Measurements from ENCODE around the gene AP1G2.
"Not testable (repeated sequence)": the region's sequence is repeated elsewhere in the genome, so short reads cannot be mapped to it uniquely, and the experiment has no call there.

AP1G2 gene, protein sequence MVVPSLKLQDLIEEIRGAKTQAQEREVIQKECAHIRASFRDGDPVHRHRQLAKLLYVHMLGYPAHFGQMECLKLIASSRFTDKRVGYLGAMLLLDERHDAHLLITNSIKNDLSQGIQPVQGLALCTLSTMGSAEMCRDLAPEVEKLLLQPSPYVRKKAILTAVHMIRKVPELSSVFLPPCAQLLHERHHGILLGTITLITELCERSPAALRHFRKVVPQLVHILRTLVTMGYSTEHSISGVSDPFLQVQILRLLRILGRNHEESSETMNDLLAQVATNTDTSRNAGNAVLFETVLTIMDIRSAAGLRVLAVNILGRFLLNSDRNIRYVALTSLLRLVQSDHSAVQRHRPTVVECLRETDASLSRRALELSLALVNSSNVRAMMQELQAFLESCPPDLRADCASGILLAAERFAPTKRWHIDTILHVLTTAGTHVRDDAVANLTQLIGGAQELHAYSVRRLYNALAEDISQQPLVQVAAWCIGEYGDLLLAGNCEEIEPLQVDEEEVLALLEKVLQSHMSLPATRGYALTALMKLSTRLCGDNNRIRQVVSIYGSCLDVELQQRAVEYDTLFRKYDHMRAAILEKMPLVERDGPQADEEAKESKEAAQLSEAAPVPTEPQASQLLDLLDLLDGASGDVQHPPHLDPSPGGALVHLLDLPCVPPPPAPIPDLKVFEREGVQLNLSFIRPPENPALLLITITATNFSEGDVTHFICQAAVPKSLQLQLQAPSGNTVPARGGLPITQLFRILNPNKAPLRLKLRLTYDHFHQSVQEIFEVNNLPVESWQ

DNA sequence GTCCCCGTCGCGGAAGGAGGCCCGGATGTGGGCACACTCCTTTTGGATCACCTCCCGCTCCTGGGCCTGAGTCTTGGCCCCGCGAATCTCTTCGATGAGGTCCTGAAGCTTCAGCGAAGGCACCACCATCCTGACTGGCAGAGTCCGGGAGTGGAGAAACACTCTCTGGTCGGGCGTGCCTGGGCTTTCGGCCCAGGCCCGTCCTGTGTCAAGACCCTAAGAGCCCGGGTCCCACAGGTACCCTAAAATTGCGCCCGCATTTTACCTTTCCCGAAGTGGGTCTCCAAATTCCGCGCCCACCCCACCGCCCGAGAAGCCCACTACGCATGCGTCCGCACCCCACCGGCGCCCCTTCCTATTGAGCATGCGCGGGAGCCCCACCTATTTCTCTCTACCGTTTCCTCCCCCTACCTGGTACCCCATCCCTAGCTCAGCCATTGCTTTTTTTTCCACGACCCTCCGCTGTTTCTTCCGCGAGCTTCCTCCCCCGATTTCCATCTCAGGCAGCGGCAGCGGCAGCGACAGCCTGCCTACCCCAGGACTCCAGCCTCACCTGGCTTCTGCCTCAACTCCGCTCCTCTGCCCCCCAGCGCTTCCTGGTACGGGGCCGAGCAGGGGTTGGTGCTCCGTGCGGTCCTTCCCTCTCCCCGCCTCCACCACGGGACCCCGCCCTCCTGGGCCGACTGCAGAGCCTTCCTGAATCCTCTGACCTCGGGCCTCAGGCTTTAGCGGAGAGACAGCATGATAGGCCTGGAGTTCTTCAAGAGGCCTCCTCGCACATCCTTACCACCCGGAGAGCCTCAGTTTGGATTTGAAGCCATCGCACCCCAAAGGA lies at the start of gene AP1G2:
Gene AP1G2, minus strand, starts transcription at position 606 of the 835 bp plus-strand sequence. Its CDS starts 477 bp downstream, at position 129.
- peak within 1 kb of the TSS; percentile 83 for H3K4me3 ChIP-seq (ENCODE audit: low read depth, low read length)

DNA sequence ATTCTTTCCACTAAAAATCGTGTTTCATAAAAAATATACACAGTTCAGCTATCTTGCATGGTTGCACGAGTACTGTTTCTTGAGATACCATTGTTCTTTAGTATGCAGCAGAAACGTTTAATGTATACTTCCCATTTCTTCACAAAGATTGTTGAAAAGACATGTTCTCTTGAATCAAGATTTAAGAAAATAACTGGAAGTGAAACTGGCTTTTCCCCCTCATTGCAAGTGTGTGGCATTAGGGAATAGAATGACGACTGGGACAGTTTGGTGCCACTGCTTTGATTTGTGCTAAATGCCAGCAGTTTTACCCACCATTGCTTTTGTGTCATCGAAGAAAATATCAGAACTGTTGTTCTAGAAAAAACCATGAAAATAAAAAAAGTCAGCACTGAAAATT lies 48.3 kb upstream of the AP1G2 start:
- no peak overlapping the region for H3K4me3 ChIP-seq (ENCODE audit: low read depth, low read length)

DNA sequence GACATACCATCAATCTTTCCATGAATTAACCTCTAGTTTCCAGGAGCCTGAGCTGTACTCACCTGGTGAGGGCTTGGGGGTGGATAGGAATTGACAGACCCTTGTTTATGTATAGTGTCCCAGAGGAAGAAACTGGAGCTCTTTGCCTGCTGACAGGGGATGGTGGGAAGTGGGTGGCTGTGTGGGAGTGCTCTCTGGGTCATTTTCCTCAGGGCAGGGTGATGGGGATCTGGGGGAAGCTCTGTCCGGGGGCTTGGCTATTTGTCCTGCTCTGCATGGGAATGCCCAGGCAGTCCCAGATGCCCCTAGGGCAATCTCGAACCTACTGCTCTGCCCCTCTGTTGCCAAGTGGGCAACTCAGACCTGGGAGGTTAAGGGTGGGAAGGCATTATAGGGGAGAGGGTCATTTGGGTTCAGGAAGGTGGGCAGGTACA lies 46.8 kb upstream of the AP1G2 start:
- no peak overlapping the region for H3K4me3 ChIP-seq (ENCODE audit: low read depth, low read length)

DNA sequence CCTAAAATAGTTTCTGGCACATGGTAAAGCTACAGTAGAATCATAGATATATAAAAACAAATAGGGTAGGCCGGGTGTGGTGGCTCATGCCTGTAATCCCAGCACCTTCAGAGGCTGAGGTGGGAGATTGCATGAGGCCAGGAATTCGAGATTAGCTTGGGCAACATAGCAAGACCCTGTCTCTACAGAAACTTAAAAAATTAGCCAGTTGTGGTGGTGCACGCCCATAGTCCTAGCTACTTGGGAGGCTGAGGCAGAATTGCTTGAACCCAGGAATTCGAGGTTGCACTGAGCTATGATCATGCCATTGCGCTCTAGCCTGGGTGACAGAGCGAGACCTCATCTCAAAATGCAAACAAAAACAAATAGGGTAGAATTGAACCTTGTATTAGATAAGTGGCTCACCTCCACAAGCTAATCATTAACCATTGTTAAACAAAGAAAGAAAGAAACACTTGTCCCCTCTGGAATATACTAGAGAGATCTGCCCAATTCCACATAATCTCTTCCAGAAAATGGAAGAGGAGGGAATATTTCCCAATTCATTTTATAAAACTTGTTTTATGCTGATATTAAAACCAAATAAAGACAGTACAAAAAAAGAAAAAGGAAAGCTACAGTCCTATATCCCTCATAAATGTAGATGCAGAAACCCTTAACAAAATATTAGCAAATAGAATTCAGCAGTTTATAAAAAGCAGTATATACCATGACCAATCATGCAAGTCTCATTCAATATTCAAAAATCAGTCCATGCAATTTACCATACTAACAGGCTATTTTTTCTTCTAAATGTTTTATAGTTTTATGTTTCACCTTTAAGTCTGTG lies 45.9 kb upstream of the AP1G2 start:
- no peak overlapping the region for H3K4me3 ChIP-seq (ENCODE audit: low read depth, low read length)

DNA sequence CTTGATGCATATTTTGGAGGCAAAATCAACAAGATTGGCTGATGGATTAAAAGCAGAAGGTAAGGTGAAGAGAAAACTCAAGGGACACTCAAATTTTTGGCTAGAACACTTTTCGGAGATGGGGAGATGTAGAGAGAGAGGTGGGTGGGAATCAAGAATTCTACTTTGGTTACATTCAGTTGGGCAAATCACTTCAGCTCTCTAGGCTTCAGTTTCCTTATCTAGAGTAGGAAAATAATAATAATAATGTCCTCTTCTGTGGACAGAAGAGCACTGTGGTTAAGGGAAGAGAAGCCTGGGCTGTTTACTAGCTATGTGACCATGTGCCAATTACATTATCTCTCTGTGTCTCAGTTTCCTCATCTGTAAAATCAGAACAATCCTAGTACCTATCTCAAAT lies 45.2 kb upstream of the AP1G2 start:
- no peak overlapping the region for H3K4me3 ChIP-seq (ENCODE audit: low read depth, low read length)

DNA sequence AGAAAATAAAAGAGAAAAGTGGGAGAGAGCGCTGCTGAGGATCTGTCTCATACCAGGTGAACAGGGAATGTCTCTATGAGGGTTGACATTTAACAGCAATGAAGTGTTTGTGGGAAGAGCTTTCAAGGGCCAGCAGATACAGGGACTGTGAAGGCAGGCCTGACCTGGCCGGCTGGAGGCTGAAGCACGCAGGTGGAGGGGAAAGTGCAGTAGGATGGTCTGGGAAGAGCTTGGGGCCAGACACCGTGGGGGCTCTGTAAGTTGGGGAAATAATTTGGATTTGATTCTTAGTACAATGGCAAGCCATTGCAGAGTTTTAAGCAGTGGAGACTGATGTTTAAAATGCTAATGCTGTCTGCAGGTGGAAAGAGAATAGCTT lies 44.8 kb upstream of the AP1G2 start:
- no peak overlapping the region for H3K4me3 ChIP-seq (ENCODE audit: low read depth, low read length)

DNA sequence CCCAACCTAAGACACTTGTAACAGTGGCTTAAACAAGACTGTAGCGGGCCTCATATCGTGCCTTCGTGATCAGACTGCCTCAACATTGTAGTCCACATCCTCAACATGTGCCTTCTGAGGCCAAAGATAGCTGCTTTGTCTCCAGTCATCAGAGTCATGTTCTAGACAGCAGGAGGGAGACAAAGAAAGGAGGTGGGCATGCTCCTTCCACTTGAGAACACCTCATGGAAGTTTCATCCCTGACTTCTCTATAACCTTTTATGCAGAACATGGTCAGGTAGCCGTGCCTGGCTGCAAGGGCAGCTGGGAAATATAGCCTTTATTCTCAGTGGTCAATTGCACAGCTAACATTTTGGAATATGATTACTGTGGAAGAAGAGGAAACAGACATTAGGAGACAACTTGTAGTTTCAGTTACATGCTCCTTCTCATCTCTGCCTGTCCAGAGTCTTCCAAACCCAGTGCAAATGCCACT lies 43.3 kb upstream of the AP1G2 start:
- no peak overlapping the region for H3K4me3 ChIP-seq (ENCODE audit: low read depth, low read length)

DNA sequence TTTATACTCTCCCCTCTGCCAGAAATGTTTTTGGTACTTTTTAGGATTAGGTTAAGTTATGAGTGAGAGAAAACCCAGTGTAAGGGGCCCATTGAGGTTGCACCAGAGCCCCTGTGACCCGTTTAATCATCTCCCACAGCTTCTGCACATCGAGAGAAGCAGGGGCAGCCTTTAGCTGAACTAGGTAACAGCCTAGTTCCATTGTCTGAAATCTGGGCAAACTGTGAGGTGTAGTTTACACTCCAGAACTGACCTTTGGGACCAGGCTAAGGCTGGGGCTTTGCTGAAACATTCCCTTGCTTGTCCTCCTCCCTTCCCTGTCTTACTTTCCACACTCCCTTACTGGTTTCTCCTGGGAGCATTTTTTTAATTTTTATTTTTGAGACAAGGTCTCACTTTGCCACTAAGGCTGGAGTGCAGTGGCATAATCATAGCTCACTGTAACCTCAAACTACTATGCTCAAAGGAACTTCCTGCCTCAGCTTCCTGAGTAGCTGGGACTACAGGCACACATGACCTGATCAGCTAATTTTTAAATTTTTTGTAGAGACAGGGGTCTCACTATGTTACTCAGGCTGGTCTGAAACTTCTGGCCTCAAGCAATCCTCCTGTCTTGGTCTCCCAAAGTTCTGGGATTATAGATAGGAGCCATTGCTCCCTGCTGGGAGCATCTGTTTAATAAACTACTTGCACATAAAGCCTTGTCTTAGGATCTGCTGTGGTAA lies 42.7 kb upstream of the AP1G2 start:
- H3K4me3 ChIP-seq (ENCODE audit: low read depth, low read length), result no peak overlapping the region

DNA sequence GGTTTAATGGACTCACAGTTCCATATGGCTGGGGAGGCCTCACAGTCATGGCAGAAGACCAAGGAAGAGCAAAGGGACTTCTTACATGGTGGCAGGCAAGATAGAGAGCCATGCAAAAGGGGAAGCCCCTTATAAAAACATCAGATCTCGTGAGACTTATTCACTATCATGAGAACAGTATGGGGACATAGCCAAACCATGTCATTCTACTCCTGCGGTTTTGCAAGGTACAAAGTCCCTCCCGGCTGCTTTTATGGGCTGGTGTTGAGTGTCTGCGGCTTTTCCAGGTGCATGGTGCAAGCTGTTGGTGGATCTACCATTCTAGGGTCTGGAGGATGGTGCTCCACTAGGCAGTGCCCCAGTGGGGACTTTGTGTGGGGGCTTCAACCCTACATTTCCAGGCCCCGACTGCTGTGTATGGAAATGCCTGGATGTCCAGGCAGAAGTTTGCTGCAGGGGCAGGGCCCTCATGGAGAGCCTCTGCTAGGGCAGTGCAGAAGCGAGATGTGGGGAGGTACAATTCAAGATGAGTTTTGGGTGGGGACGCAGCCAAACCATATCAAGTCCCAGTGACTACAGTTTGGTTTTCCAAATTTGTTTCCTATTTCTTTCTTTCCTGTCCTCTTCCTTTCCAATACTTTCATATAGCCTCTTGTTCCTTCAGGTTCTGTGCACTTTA lies 42.0 kb upstream of the AP1G2 start:
- H3K4me3 ChIP-seq (ENCODE audit: low read depth, low read length), result not testable (repeated sequence)

DNA sequence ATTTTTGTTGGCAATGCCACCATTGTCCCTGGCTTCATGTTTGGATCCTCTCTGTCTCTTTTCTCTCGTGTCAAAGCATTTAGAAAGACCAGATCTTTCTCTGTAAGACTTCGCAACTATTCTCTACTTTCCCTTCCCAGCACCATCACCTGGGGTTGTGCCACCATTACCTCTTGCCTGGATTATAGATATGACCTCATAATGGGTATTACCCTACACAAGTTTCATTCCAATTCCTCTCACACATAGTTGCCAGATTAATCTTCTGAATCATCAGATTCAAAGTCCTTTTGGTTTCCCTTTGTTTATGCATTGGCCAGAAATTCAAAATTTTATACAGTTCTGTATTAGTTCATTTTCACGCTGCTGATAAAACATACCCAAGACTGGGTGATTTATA lies 41.4 kb upstream of the AP1G2 start:
- H3K4me3 ChIP-seq (ENCODE audit: low read depth, low read length), result no peak overlapping the region

DNA sequence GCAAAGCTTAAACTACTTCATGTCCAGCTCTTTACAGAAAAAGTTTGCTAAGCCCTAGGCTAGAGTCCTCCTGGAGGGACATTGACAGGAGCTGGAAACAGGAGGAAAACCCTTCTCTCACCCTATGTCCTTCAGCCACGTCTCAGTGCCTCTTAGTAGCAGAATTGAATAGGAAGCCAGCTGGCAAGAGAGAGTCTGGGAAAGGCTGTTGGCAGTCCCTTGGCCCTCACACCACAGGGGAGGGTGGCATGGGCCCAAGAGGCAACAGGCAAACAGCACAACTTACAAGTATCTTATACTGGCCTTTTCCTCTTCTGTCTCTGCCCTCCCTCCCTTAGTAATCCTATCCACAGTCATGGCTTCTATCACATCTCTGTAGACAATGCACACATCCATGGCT lies 40.9 kb upstream of the AP1G2 start:
- no peak overlapping the region for H3K4me3 ChIP-seq (ENCODE audit: low read depth, low read length)

DNA sequence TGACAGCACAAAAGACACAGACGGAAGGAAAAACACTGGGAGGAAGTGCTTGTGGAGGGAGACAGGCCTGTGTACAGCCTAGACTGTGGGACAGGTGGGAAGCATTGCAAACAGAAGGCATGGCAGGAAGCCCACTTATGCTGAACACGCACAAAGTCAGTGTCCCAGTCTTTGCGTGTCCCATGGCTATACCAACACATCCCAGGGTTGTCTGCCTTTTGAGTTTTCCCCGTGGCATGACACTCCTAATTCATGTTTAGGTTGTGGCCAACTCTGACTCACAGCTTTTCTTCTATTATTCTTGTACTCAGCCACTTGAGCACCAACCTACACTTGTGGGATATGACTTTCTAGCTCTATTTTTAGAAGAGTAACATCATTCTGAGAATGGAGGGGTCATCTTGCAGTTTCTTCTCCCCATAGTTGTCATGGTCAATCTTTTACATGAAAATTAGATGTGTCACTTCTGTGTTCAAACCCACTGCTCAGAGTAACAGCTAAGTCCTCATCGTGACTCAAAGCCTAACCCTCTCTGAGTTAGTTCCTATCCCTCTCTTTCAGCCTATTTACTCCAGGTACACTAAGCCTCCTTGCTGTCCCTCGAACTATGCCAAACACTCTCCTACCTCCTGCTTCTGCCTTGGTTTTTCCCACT lies 38.5 kb upstream of the AP1G2 start:
- no peak overlapping the region for H3K4me3 ChIP-seq (ENCODE audit: low read depth, low read length)

DNA sequence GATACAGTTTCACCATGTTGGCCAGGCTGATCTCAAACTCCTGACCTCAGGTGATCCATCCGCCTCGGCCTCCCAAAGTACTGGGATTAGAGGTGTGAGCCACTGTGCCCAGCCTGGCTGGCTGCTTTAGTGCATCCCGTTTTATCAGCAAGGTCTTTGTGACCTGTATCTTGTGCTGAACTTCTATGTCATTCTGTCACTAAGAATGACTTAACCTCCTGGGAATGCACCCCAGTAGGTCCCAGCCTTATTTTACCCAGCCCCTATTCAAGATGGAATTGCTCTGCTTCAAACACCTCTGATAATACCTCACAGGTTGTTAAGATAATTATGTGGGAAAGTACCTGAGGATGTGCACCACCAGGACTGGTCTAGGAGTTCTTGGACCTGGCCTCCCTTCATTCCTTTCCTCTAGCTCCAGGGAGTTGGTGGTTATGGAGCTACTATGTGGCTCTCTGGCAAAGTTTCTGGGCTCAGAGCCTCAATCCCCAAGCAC lies 37.1 kb upstream of the AP1G2 start:
- H3K4me3 ChIP-seq (ENCODE audit: low read depth, low read length), result no peak overlapping the region

DNA sequence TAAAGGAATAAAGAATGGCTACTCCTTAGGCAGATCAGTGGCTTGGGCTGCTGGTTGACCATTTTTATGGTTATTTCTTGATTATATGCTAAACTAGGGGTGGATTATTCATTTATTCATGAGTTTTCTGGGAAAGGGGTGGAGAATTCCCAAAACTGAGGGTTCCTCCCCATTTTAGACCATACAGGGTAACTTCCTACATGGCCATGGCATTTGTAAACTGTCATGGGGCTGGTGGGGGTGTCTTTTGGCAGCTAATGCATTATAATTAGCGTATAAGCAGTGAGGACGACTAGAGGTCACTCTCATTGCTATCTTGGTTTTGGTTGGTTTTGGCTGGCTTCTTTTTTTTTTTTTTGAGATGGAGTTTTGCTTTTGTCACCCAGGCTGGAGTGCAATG lies 36.6 kb upstream of the AP1G2 start:
- no peak overlapping the region for H3K4me3 ChIP-seq (ENCODE audit: low read depth, low read length)

DNA sequence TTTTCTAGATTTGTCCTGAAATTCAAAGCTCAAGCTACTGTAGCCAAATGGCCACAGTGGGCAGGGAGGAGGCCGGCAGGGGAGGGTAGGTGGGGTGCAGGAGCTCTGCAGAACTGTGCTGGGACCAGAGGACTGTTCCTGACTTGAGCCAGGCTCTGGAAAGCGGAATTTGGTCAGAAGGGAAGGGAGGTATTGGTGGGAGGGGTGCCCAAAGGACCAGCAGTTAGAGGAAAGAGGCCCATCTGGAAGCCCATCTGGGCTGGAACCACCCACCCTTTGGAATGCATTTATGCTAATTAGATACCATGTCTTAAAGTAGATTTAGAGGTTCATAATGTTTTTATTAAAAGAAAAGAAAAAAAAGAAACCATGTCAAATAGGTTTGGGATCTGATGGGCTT lies 35.5 kb upstream of the AP1G2 start:
- no peak overlapping the region for H3K4me3 ChIP-seq (ENCODE audit: low read depth, low read length)

DNA sequence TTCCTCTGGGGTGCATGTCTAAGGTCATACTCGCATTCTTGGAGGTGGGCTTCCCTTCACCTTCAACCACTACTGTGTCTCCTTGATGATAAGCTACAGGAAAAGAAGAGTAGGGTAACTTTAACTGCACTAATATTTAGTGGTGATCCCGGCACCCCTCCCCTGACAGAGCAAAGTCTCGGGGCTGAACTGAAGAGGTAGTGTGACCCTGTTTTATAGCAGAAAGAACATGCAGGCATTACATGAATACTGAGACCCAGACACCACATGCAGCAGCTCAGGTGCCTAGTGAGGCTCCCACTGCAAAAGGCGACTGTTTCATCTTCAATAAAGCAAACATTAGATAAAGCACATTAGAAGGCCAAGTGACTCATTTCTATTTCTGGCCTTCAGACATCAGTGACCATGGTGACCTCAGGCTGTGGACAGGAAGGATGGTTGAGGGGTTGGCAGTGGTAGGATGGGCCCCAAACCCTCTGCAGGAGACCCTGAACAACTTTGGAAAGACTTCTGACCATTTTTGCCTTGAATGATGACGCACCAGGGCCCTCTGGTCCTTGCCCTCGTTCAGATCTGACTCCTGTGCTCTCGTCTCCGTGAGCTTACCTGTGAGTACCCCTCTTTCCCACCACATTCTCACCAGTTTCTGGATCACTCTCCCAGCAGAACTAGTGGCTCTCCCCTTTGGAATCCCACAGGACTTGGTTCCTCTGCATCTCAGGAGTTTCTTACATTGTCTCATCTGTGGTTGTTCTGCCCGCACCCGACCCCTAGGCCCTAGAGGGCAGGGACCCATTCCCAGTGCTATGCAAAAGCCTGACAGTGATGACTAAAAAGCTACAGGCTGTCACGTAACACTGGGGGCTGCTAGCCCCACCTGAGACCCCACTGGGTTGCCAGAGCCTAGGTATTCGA lies 34.8 kb upstream of the AP1G2 start:
- H3K4me3 ChIP-seq (ENCODE audit: low read depth, low read length), result no peak overlapping the region

DNA sequence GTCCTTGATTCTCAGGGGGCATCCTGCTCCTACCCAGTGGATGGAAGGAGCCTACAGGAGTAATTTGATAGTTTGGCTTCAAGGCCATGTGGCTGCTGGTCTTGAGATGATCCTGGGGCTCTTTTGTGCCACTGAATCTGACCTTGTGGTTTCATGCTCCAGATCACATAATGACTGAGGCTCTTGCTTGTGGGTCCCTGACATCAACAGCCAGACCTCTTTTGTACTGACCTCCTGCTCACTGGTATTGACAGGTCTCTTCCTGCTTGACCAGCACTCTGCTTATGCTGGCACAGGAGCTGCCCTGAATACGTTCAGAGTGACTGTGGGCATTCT lies 34.2 kb upstream of the AP1G2 start:
- H3K4me3 ChIP-seq (ENCODE audit: low read depth, low read length), result no peak overlapping the region

DNA sequence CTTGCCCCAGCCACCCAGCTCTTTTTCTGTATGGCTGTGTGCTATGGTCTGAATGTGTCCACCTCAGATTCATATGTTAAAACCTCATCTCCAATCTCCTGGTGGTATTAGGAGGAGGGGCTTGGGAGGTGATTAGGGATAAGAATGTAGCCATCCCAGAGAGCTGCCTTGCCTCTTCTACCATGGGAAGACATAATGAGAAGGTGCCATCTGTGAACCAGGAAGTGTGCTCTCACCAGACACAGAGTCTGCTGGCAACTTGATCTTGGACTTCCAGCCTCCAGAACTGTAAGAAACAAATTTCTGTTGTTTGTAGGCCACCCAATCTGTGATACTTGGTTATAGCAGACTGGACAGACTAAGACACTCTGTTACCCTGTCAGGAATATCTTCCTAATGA lies 33.8 kb upstream of the AP1G2 start:
- no peak overlapping the region for H3K4me3 ChIP-seq (ENCODE audit: low read depth, low read length)

All from iPS-11a (cell line).